Mesenchymal stem cell (in vitro differentiated cells and primary cell): Measurements from ENCODE around the gene FGF19.

Experiments
- DNase-seq: peaks from one replicate; pipeline ENCODE4 v3.0.0-alpha.2; 2013
- H2AFZ ChIP-seq: one replicate; pipeline ENCODE4 v1.6.1; 2013; ENCODE audit warnings: low read depth, mild to moderate bottlenecking, control low read depth, inconsistent platforms, low read length, moderate library complexity
- H2AK5ac ChIP-seq: 2 replicates; pipeline ENCODE4 v1.6.1; 2013; ENCODE audit warnings: low read length, moderate library complexity, mild to moderate bottlenecking, inconsistent platforms; ENCODE audit not compliant: severe bottlenecking
- H2BK120ac ChIP-seq: one replicate; pipeline ENCODE4 v1.6.1; 2013; ENCODE audit warnings: low read depth, mild to moderate bottlenecking, inconsistent platforms, low read length, moderate library complexity
- H2BK12ac ChIP-seq, 2 experiments: one replicate each; pipeline ENCODE4 v1.6.1; 2013; ENCODE audit warnings: inconsistent platforms in 2 of 2, low read length in 2 of 2, mild to moderate bottlenecking in 2 of 2, moderate library complexity in 2 of 2, control low read depth in 1 of 2
- H2BK15ac ChIP-seq: one replicate; pipeline ENCODE4 v1.6.1; 2013; ENCODE audit warnings: mild to moderate bottlenecking, low read depth, inconsistent platforms; ENCODE audit not compliant: poor library complexity, severe bottlenecking
- H2BK5ac ChIP-seq: 2 replicates; pipeline ENCODE4 v1.6.1; 2013; ENCODE audit warnings: low read depth, mild to moderate bottlenecking, low read length, control low read depth, inconsistent platforms; ENCODE audit not compliant: poor library complexity, severe bottlenecking
- H3K14ac ChIP-seq, 2 experiments: one replicate each; pipeline ENCODE4 v1.6.1; 2013; ENCODE audit warnings: inconsistent platforms in 2 of 2, low read length in 2 of 2, control low read depth in 1 of 2, mild to moderate bottlenecking in 1 of 2, moderate library complexity in 1 of 2
- H3K18ac ChIP-seq, 2 experiments: one replicate each; pipeline ENCODE4 v1.6.1; 2013; ENCODE audit warnings: inconsistent platforms in 2 of 2, low read length in 2 of 2, control low read depth in 1 of 2, low read depth in 1 of 2, mild to moderate bottlenecking in 1 of 2
- H3K23ac ChIP-seq, 2 experiments: one replicate each; pipeline ENCODE4 v1.6.1; 2013; ENCODE audit warnings: inconsistent platforms in 2 of 2, low read length in 2 of 2, mild to moderate bottlenecking in 2 of 2, moderate library complexity in 2 of 2, control low read depth in 1 of 2
- H3K27ac ChIP-seq: 2 replicates; pipeline ENCODE4 v1.5.1; 2013; ENCODE audit warnings: mild to moderate bottlenecking, moderate library complexity, low read length, control low read depth, inconsistent platforms; ENCODE audit not compliant: poor library complexity, severe bottlenecking
- H3K27me3 ChIP-seq, 2 experiments: 2 replicates each; pipeline versions ENCODE4 v1.6.1 to v1.7.0; 2013; ENCODE audit warnings: low read length in 2 of 2, mild to moderate bottlenecking in 2 of 2, moderate library complexity in 2 of 2, control low read depth in 1 of 2, inconsistent platforms in 1 of 2; ENCODE audit not compliant: control insufficient read depth in 1 of 2, insufficient read depth in 1 of 2
- H3K36me3 ChIP-seq, 2 experiments: 2 replicates each; pipeline versions ENCODE4 v1.6.1 to v1.7.0; 2013; ENCODE audit warnings: low read length in 2 of 2, control low read depth in 1 of 2, inconsistent platforms in 1 of 2, low read depth in 1 of 2, mild to moderate bottlenecking in 1 of 2; ENCODE audit not compliant: insufficient read depth in 2 of 2, control insufficient read depth in 1 of 2
- H3K4ac ChIP-seq, 2 experiments: one replicate each; pipeline ENCODE4 v1.6.1; 2013; ENCODE audit warnings: inconsistent platforms in 2 of 2, low read length in 2 of 2, mild to moderate bottlenecking in 2 of 2, moderate library complexity in 2 of 2, control low read depth in 1 of 2, low read depth in 1 of 2
- H3K4me1 ChIP-seq: 2 replicates; pipeline ENCODE4 v1.6.1; 2013; ENCODE audit warnings: low read depth, low read length, control low read depth; ENCODE audit not compliant: control insufficient read depth, insufficient read depth
- H3K4me2 ChIP-seq: 2 replicates; pipeline ENCODE4 v1.6.1; 2013; ENCODE audit warnings: low read length, mild to moderate bottlenecking, inconsistent platforms; ENCODE audit not compliant: poor library complexity, severe bottlenecking
- H3K4me3 ChIP-seq, 2 experiments: 2 replicates each; pipeline versions ENCODE4 v1.5.1 to v1.7.0; 2013; ENCODE audit warnings: low read length in 2 of 2, mild to moderate bottlenecking in 2 of 2, control low read depth in 1 of 2, low read depth in 1 of 2; ENCODE audit not compliant: insufficient read depth in 1 of 2
- H3K79me1 ChIP-seq: replicated peaks from 2 replicates; pipeline ENCODE4 v1.6.1; 2013; ENCODE audit warnings: mild to moderate bottlenecking, control low read depth, low read length, inconsistent platforms; ENCODE audit not compliant: poor library complexity, severe bottlenecking
- H3K9ac ChIP-seq: 2 replicates; pipeline ENCODE4 v1.7.0; 2013; ENCODE audit warnings: mild to moderate bottlenecking, low read length, moderate library complexity
- H3K9me3 ChIP-seq: 2 replicates; pipeline ENCODE4 v1.7.0; 2013; ENCODE audit warnings: mild to moderate bottlenecking, low read length; ENCODE audit not compliant: control insufficient read depth
- H4K8ac ChIP-seq: one replicate; pipeline ENCODE4 v1.6.1; 2013; ENCODE audit warnings: inconsistent platforms, mild to moderate bottlenecking, low read length, moderate library complexity
- H4K91ac ChIP-seq: one replicate; pipeline ENCODE4 v1.6.1; 2013; ENCODE audit warnings: mild to moderate bottlenecking, low read length, inconsistent platforms
- WGBS: methylation state at CpG from one replicate; pipeline ENCODE4 v1.1.7; 2013; ENCODE audit warnings: mixed read lengths; 5-methylcytosine and 5-hydroxymethylcytosine counted together

The FGF19 gene

GRCh38 chr11:69661413-69661715, 42.5 kb downstream of the FGF19 start:
- H3K18ac ChIP-seq: no peak overlapping the region
- no peaks in the 10 kb centered on the region for H3K9me3 ChIP-seq
- H3K23ac ChIP-seq: no peak overlapping the region
- no peak overlapping the region for H3K4me3 ChIP-seq
- no peak overlapping the region for H3K4ac ChIP-seq
- no peak overlapping the region for H3K4me2 ChIP-seq
- H3K4me1 ChIP-seq: peaks cover 11% of the 10 kb centered on the region
- H3K9ac ChIP-seq: no peak overlapping the region
- no peak overlapping the region for H4K8ac ChIP-seq
- no peak overlapping the region for H2AK5ac ChIP-seq
- no peak overlapping the region for H2BK5ac ChIP-seq
- 77% methylated on average over 10 of the region's 10 CpGs for WGBS
- H3K27me3 ChIP-seq: no peaks in the 10 kb centered on the region
- H4K91ac ChIP-seq: no peak overlapping the region
- H3K27ac ChIP-seq: no peak overlapping the region
- no peak overlapping the region for H2BK15ac ChIP-seq
- H3K36me3 ChIP-seq: peaks cover 37% of the 10 kb centered on the region in 2 experiments
- H3K14ac ChIP-seq: no peak overlapping the region
- H3K79me1 ChIP-seq: peaks cover 2% of the 10 kb centered on the region
- no peak overlapping the region for H2BK120ac ChIP-seq
- H2AFZ ChIP-seq: no peak overlapping the region
- DNase-seq: no peak
- no peak overlapping the region for H2BK12ac ChIP-seq

- H2BK15ac ChIP-seq: no peak overlapping the region
- H3K27me3 ChIP-seq: no peaks in the 10 kb centered on the region
- peaks cover 14% of the 10 kb centered on the region for H3K4me1 ChIP-seq
- no peaks in the 10 kb centered on the region for H3K79me1 ChIP-seq
- no peaks in the 10 kb centered on the region for H3K9me3 ChIP-seq
- 95% methylated on average over 4 of the region's 4 CpGs for WGBS
- no peak overlapping the region for H3K18ac ChIP-seq
- H3K4me3 ChIP-seq: no peak overlapping the region
- H2AFZ ChIP-seq: no peak overlapping the region
- no peak overlapping the region for H3K14ac ChIP-seq
- no peak overlapping the region for H2BK120ac ChIP-seq
- no peak overlapping the region for H3K4me2 ChIP-seq
- H3K9ac ChIP-seq: no peak overlapping the region
- H4K91ac ChIP-seq: no peak overlapping the region
- H2AK5ac ChIP-seq: no peak overlapping the region
- no peak overlapping the region for H2BK5ac ChIP-seq
- H3K4ac ChIP-seq: no peak overlapping the region
- no peak overlapping the region for H2BK12ac ChIP-seq
- H3K36me3 ChIP-seq: peaks cover 24 to 29% of the 10 kb centered on the region in 2 experiments
- H3K23ac ChIP-seq: no peak overlapping the region
- H3K27ac ChIP-seq: no peak overlapping the region
- no peak for DNase-seq
- no peak overlapping the region for H4K8ac ChIP-seq
These were observed 43.8 kb downstream of the FGF19 start for GRCh38 chr11:69660001-69660500.

- peak overlapping the region in 1 of 2 experiments; percentile 12 for H2BK12ac ChIP-seq
- no peak overlapping the region for H2BK120ac ChIP-seq
- no peak overlapping the region for H2BK15ac ChIP-seq
- 97% methylated on average over 11 of the region's 12 CpGs for WGBS
- peaks cover 17% of the 10 kb centered on the region for H3K4me1 ChIP-seq
- no peak overlapping the region for H4K8ac ChIP-seq
- no peak overlapping the region for H2BK5ac ChIP-seq
- no peak overlapping the region for H4K91ac ChIP-seq
- H3K4me2 ChIP-seq: no peak overlapping the region
- peaks cover 21 to 29% of the 10 kb centered on the region in 2 experiments for H3K36me3 ChIP-seq
- no peak overlapping the region for H3K18ac ChIP-seq
- H3K9ac ChIP-seq: no peak overlapping the region
- H3K79me1 ChIP-seq: no peaks in the 10 kb centered on the region
- no peak overlapping the region for H3K4ac ChIP-seq
- no peak overlapping the region for H3K4me3 ChIP-seq
- no peak overlapping the region for H3K27ac ChIP-seq
- no peaks in the 10 kb centered on the region for H3K9me3 ChIP-seq
- H3K27me3 ChIP-seq: no peaks in the 10 kb centered on the region
- H3K14ac ChIP-seq: no peak overlapping the region
- no peak overlapping the region for H2AK5ac ChIP-seq
- no peak for DNase-seq
- no peak overlapping the region for H2AFZ ChIP-seq
- H3K23ac ChIP-seq: no peak overlapping the region
These were observed 44.2 kb downstream of the FGF19 start for GRCh38 chr11:69659591-69659990.

GRCh38 chr11:69658626-69659450, 45.0 kb downstream of the FGF19 start:
- H3K4me2 ChIP-seq: no peak overlapping the region
- no peak overlapping the region for H2AK5ac ChIP-seq
- no peak overlapping the region for H2BK5ac ChIP-seq
- no peaks in the 10 kb centered on the region for H3K9me3 ChIP-seq
- no peak overlapping the region for H3K23ac ChIP-seq
- H4K91ac ChIP-seq: peak overlapping the region; percentile 49
- DNase-seq: no peak
- peak overlapping the region in 1 of 2 experiments; percentile 20 for H3K4ac ChIP-seq
- peak overlapping the region; percentile 41 for H2BK15ac ChIP-seq
- peaks cover 19% of the 10 kb centered on the region for H3K4me1 ChIP-seq
- 82% methylated on average over 17 of the region's 18 CpGs for WGBS
- H4K8ac ChIP-seq: peak overlapping the region; percentile 70
- H3K27me3 ChIP-seq: no peaks in the 10 kb centered on the region
- peak overlapping the region; percentile 29 for H2AFZ ChIP-seq
- H3K27ac ChIP-seq: no peak overlapping the region
- H3K9ac ChIP-seq: no peak overlapping the region
- peak overlapping the region; percentile 24 for H2BK120ac ChIP-seq
- H3K18ac ChIP-seq: peak overlapping the region; percentile 45 to 68
- H3K79me1 ChIP-seq: no peaks in the 10 kb centered on the region
- no peak overlapping the region for H3K4me3 ChIP-seq
- peak overlapping the region in 1 of 2 experiments; percentile 43 for H2BK12ac ChIP-seq
- peak overlapping the region in 1 of 2 experiments; percentile 71 for H3K14ac ChIP-seq
- peaks cover 21 to 29% of the 10 kb centered on the region in 2 experiments for H3K36me3 ChIP-seq
